ENCODE results near the gene ENPP6. TPM values are rescaled to one million over a fixed set of nuclear protein-coding genes. Genes with fewer than 3 reads are reported as not detected.

The ENPP6 gene
- total and polyA plus RNA-seq, 12 donors: 0.03 to 0.68 (median 0.07) TPM; not detected in 3

DNA sequence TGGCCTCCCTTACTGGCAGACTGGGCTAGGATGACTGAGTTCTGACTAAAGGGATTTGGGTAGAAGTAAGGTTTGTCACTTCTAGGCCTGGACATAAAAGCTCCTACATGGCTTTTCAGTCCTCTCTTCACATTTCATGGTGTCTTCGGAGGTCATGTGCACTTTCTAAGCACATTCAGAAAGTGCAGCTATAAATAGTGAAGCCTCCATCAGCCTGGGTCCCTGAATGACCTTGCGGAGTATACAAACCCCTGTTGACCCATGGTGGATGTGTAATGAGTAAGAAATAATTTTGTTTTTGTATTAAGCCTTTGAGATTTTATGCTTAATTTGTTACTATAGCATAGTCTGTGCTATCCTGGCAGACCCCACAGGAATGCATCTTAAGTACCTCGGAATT lies 158.6 kb downstream of the ENPP6 start:
- H3K27ac ChIP-seq: no peak overlapping the region
- no peak for TF ChIP-seq CTCF (IDR thresholded peaks at IDR 0.05)
- no peaks in the 10 kb centered on the region for H3K36me3 ChIP-seq
- peaks cover 0 to 8% (median 0%) of the 10 kb centered on the region in 9 donors for H3K4me1 ChIP-seq
- intact Hi-C loops (cut with DNase I): no loop called here
- DNase-seq (no peak), ATAC-seq (peak in 3 of 8 donors; percentile 47 to 71 (median 61))
- no peaks in the 10 kb centered on the region for H3K27me3 ChIP-seq
- 67 to 87% methylated on average over 3 of the region's 3 CpGs for WGBS, 2 donors
- no peak overlapping the region for H3K4me3 ChIP-seq
- no peaks in the 10 kb centered on the region for H3K9me3 ChIP-seq

DNA sequence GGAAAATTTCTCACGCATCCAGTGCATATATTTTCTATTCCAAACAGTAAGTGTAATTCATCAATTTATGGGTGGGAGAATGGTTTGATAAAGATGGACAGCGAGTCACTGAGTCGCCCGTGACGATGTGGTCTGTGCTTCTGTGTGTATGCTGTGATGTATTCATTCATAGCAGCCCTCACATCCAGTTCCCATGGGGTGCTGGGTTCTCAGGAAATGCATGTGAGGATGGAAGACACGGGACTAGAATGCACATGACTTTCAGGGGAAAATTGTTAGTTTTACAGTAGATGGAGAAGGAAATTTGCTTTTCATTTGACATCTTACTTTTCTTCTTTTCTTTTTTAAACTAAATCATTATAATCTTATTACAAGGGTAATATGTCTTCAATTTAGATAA lies 159.6 kb downstream of the ENPP6 start:
- Histone ChIP-seq H3K4me1 (peaks cover 0 to 8% (median 0%) of the 10 kb centered on the region in 9 donors), H3K9me3 (no peaks in the 10 kb centered on the region), H3K27ac (no peak overlapping the region), H3K4me3 (no peak overlapping the region), H3K36me3 (no peaks in the 10 kb centered on the region), H3K27me3 (no peaks in the 10 kb centered on the region)
- intact Hi-C loops (cut with DNase I): no loop called here
- DNase-seq (no peak), ATAC-seq (no peak)
- 73 to 78% methylated on average over 6 of the region's 6 CpGs for WGBS, 2 donors
- TF ChIP-seq CTCF (IDR thresholded peaks at IDR 0.05): no peak

DNA sequence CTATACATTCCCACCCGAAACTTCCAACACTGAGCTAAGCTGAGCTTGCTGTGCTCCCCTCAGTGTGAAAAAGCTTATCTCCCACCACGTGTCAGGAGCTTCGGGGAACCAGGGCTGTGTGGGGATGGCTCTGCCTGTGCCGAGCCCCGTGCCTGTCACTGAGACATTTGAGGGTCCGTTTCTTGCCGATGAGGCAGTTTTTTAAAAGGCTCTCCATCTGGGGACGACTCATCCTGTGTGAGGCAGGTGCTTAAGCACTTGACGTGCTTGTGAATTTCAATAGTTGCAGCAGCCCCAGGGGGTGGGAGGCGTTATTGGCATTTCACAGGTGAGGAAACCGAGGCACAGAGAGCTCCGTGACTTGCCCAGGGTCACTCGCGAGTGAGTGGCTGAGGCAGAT lies 160.8 kb downstream of the ENPP6 start:
- H3K4me3 ChIP-seq: no peak overlapping the region
- DNase-seq: no peak
- no peak overlapping the region for H3K27ac ChIP-seq
- no peaks in the 10 kb centered on the region for H3K9me3 ChIP-seq
- no peaks in the 10 kb centered on the region for H3K36me3 ChIP-seq
- 78 to 83% methylated on average over 14 of the region's 14 CpGs for WGBS, 2 donors
- intact Hi-C loops (cut with DNase I): no loop called here
- no peak for TF ChIP-seq CTCF (IDR thresholded peaks at IDR 0.05)
- peaks cover 0 to 8% (median 0%) of the 10 kb centered on the region in 9 donors for H3K4me1 ChIP-seq
- no peaks in the 10 kb centered on the region for H3K27me3 ChIP-seq
- ATAC-seq: no peak

GRCh38 chr4:184053434-184053833 lies 164.2 kb downstream of the ENPP6 start:
- no peaks in the 10 kb centered on the region for H3K27me3 ChIP-seq
- DNase-seq: no peak
- H3K4me1 ChIP-seq: peaks cover 0 to 1% (median 0%) of the 10 kb centered on the region in 9 donors
- ATAC-seq: no peak
- no peak for TF ChIP-seq CTCF (IDR thresholded peaks at IDR 0.05)
- H3K4me3 ChIP-seq: no peak overlapping the region
- H3K27ac ChIP-seq: no peak overlapping the region
- WGBS, 2 donors: 84 to 94% methylated on average over 5 of the region's 5 CpGs
- H3K36me3 ChIP-seq: no peaks in the 10 kb centered on the region
- intact Hi-C loops (cut with DNase I): no loop called here
- H3K9me3 ChIP-seq: peaks cover 0 to 5% (median 0%) of the 10 kb centered on the region in 11 donors

All from heart right ventricle (tissue), 16 donors.